HG02588 (cell line): Measurements from ENCODE around the gene PPWD1.
"Not testable (repeated sequence)": the region's sequence is repeated elsewhere in the genome, so short reads cannot be mapped to it uniquely, and the experiment has no call there.

Experiments
- ATAC-seq: cut with Tn5 transposase; IDR thresholded peaks from one replicate; pipeline ENCODE4 v1.9.1; 2021; ENCODE audit warnings: mild to moderate bottlenecking, moderate library complexity; ENCODE audit not compliant: unreplicated experiment

Gene PPWD1

DNA sequence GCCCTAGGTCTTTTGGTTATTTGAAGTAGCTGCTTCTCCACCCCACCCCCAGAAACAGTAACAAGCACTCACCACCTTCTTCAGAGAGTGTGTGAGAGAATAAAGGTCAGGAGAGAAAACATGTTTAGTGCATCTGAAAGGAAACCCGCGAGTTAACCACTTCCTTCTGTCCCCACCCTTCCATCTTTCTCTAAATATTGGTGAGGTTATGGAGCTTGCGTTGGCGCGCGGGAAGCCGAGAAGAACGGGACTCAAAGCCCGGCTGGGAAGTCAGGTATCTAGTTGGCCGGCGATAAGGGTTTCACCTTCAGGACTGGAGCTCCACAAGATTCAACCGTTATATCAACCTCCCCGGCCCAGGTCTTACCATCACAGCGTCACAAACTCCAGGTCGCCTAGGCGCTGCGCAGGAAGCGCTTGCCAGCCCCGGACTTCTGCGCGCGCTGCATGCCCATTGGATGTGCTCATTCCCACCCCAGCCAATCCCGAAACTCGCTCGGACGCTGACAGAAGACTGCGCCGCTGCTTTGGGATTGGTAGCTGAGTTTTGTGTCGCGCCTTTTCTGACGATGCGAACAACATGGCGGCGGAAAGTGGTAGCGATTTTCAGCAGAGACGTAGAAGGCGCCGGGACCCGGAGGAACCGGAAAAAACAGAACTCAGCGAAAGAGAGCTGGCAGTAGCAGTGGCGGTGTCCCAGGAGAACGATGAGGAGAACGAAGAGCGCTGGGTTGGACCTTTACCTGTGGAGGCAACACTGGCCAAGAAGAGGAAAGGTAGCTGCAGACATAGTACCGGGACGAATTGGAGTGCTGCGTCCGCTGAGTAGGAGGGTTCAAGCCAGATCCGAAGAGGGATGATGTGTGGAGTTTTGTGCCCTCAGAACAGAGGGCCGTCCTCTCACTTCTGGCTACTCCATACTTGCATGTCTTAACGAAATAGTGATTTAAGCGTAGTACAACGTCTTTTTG, at the start of gene PPWD1, which contains the start of gene CENPK:
Gene PPWD1, plus strand, starts transcription at position 566 of the 971 bp plus-strand sequence. Its CDS starts 15 bp downstream, at position 581.
Gene CENPK, minus strand, starts transcription at position 438 of the 971 bp plus-strand sequence. CDS start 8,261 bp downstream, outside the sequence.
- ATAC-seq: peak; percentile 100

DNA sequence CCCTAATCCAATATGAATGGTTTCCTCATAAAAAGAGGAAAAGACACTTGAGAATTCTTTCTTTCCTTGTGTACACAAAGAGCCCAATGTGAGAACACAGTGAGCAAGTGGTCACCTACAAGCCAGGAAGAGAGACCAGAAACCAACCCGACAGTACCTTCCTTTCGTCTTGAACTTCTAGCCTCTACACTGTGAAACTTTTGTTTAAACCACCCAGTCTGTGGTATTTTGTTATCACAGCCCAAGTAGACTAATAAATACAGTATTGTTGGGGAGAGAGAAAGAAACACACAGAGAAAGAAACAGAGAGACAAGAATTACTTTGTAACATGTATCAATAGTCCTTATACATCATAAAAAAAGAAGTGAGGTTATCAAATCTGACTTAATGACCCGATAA, 37.4 kb upstream of the PPWD1 start:
- ATAC-seq: no peak

DNA sequence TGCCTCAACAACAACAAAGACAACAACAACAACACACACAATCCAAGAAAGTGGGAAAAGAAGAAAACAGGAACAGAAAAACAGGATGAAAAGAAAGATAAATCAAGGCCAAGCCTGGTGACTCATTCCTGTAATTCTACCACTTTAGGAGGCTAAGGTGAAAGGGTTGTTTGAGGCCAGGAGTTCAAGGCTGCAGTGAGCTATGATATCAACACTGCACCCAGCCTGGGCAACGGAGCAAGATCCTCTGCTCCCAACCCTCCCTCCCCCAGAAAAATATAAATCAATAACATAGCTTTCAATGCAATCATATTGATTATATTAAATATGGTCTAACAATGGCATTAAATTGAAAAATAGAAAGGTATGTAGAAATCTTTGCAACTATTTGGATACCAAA, 32.2 kb upstream of the PPWD1 start:
- no peak for ATAC-seq

DNA sequence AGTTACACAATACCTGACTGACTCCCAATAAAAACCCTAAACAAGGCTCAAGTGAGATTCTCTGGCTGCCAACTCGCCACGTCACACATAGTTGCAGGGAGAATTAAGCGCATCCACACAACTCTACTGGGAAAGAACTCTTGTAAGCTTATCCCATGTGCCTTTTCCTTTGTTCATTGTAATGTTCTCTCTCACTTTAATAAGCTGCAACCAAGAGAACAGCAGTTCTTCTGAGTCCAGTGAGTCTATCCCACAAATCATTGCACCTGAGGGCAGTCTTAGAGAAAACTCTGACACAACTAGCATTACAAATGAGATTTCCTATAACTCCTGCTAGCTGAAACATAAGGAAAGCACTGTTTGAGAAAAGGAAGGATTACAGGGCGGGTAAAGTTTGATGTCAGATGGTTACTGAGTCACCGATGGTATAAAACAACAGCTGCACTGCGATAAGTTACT, 27.5 kb upstream of the PPWD1 start:
- ATAC-seq: no peak

DNA sequence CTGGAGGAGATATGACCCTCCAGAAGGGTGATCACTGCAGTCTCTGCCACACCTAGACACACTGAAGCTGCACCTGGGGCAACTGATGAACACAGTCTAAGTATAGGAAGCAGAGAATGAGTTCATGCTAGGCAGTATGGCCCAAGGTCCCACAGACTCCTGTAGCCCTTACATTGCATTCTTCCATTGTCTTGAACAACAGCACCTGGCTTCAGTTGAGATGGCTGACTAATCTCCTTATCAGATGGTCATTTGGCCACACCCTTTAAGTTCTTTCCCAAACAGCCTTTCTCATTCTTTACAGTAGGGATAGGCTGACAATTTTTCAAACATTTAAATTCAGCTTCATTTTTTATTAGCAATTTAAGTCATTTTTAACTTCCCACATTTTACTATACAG, 23.3 kb upstream of the PPWD1 start:
- no peak for ATAC-seq

DNA sequence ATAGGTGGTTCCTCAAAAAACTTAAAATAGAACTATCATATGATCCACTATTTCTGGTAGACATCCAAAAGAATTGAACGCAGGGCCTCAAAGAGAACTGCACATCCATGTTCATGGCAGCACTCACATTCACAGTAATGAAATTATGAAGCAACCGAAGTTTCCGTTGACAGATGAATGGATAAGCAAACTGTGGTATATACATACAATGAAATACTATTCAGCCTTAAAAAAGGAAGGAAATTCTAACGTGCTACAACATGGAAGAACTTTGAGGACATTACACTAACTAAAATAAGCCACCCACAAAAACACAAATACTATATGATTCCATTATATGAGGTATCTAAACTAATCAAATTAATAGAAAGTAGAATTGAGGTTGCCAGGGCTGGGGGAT, 18.6 kb upstream of the PPWD1 start:
- no peak for ATAC-seq

DNA sequence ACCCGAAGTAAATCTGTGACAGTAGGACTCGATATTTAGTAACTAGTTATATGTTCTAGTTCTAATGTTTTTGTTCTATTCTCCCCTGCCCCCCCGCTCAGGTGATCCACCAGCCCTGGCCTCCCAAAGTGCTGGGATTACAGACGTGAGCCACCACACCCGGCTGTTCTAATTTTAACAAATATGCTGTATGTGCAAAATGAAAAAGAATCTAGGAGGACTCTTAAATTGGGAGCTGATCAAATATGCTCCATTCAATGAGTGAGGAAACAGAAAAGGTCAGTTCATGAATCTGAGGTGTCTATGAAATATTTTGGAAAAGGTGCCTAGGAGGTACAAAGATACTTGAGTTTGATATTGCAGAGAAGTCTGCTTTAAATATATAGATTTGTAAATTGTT, 17.0 kb upstream of the PPWD1 start:
- ATAC-seq: no peak

DNA sequence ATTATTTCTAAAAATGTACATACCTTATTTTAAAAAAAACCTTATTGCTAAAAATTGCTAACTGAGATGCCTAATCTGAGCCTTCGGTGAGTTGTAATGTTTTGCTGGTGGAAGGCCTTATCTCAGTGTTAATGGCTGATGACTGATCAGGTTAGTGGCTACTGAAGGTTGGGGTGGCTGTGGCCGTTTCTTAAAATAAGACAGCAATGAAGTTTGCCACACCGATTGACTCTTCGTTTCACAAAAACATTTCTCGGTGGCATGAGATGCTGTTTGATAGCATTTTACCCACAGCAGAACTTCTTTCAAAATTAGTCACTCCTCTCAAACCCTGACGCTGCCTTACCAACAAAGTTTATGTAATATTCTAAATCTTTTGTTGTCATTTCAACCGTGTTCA, 14.8 kb upstream of the PPWD1 start:
- ATAC-seq: no peak

DNA sequence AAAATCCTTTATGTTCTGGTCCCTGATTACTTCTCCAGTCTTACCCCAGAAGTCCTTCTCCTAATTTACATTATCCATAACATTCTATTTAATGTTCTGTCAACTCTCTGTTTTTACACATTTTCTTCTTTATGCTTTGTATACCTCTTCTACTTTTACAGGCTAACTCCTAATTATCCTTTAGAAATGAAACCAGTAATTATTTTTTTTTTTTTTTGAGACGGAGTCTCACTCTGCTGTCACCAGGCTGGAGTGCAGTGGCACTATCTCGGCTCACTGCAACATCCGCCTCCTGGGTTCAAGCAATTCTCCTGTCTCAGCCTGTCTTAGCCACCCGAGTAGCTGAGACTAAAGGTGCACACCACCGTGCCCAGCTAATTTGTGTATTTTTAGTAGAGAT, 9.2 kb upstream of the PPWD1 start:
- no peak for ATAC-seq

DNA sequence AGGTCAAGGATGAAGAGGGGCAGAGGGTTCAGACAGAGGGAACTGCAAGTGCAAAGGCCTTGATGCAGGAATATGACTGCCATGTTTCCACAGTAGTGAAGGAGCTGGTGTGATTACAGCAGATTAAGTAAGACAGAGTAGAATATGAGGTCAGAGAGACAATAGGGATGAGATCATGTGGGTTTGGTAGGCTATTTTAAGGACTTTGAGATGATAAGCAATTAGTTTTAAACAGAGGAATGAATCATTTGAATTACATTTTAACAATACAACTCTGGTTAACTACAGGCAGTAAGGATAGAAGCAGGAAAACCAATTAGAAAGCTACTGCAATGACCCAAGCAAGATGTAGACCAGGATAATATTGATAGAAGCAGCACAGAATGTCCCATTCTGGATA, 7.8 kb upstream of the PPWD1 start:
- no peak for ATAC-seq

DNA sequence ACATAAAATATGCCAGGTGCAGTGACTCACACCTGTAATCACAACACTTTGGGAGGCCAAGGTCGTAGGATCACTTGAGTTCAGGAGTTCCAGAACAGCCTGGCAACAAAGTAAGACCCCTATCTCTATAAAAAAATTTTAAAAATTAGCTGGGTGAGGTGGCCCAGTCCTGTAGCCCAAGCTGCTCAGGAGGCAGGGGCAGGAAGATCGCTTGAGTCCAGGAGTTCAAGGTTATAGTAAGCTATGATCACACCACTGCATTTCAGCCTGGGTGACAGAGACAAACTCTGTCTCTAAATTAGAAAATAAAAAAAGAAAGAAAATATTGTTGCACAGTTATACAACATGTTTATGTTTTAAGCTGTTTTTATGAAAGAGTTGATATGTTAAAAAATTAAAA, 6.9 kb upstream of the PPWD1 start:
- ATAC-seq: no peak

DNA sequence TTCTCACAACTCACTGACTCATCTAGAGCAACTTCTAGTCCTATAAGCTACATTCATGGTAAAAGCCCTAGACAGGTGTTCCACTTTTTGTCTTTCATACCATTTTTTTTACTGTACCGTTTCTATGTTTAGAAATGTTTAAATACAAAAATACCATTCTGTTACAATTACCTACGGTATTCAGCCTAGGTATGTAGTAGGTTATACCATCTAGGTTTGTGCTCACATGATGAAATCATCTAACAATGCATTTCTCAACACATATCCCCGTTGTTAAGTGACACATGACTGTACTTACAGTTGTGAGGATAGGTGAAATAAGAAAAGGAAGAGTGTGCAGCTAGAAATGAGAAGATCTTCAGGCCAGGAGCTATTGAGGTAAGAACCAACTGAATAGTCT, 6.4 kb upstream of the PPWD1 start:
- ATAC-seq: no peak

DNA sequence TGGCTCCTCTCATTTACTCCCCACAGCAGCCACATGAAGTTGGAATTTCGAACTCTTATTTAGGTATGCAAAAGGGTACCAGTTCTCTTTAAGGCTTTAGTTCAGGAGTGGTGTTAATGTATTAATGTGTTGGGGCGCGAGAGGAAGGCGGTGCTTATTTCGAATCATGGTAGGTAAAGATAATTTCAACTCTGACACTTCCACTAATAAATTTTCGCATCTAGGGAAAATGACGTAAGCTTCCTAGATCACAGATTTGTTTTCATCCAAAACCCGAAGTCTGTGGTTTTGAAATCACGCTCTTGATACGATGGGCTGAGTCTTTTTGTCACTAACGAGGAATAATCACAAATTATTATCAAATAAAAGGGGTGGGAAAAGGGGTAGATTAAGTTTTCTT, 681 bp downstream of the PPWD1 start:
- no peak for ATAC-seq

DNA sequence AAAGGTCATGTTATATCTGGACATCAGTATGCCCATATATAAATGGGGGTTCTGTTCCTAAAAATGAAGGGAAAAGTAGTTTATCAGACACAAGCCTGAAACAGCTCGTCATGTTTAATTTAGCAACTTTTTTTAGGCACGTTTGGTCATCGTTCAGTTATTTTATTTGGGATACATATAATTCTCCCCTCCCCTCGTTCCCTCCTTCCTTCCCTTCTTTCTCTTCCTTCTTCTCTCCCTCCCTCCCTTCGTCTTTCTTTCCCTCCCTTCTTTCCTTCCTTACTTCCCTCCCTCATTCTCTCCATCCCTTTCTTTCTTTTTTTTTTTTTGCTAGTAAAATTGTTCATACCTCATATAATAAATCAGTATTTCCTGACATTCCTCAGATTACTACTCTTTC, 3.4 kb downstream of the PPWD1 start:
- no peak for ATAC-seq

DNA sequence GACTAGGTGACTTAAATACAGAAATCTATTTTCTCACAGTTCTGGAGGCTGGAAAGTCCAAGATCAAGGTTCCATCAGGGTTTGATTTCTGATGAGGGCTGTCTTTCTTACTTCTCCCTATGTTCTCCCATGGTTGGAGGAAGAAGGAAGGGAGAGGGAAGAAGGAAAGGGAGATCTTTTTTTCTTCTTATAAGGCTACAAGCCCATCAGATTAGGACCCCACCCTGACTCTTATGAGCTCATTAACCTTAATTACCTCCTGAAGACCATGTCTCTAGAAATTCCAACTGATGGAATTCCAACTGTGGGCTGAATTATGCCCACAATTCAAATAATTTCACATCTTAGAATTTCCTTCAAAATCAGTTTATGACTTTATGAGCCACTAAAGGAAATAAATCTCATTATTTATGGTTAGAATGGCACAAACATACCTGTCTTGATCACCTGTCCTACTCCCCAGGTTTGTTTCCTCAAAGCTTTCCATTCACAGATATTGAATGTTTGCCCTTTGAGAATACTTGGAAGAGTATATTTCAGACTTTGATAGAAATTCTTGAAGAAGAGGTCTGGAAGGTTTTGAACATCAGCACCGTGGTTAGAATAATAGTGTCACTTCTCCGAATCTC, 7.6 kb downstream of the PPWD1 start:
- ATAC-seq: no peak

DNA sequence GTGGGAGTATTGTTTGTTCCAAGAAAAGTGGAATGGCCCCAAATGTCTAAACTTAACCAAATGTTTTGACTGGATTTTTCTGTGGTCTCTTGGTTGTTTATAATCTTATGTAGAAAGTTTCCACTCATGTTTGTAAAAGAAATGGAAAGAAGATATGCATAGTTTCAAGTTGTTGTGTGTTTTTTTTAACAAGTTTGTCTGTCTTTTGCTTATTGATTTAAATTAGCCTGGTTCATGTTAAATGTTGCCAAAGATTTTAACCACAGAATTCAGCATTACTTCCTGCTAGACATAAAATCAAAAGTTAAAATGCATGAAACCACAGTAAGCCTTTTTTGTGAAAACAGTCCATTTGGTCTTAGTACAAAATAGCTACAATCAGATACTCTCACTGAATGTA, 14.0 kb downstream of the PPWD1 start:
- no peak for ATAC-seq

DNA sequence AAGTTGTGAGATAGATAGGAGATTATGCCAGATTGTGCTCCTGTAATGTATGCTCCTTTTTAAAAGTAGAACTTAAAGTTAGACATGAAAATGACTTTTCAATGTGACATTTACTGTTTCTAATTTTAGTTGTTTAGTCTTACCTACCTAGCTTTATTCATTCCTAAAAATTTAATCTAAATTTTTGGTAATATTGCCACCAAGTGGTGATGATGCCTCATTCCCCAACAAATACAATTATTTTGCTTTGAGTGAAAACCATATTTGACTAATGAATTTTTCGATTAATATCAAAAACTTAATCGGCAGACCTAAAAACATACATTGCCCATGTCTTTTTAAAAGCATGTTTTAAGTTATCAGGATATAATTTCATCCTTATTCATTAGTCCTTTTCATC, 25.6 kb downstream of the PPWD1 start:
- ATAC-seq: no peak

DNA sequence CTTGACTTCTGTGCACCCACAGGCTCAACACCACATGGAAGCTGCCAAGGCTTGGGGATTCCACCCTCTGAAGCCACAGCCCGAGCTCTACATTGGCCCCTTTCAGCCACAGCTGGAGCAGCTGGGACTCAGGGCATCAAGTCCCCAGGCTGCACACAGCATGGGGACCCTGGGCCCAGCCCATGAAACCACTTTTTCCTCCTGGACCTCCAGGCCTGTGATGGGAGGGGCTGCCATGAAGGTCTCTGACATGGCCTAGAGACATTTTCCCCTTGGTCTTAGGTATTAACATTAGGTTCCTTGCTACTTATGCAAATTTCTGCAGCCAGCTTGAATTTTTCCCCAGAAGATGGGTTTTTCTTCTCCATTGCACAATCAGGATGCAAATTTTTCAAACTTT, 38.7 kb downstream of the PPWD1 start:
- ATAC-seq: not testable (repeated sequence)

DNA sequence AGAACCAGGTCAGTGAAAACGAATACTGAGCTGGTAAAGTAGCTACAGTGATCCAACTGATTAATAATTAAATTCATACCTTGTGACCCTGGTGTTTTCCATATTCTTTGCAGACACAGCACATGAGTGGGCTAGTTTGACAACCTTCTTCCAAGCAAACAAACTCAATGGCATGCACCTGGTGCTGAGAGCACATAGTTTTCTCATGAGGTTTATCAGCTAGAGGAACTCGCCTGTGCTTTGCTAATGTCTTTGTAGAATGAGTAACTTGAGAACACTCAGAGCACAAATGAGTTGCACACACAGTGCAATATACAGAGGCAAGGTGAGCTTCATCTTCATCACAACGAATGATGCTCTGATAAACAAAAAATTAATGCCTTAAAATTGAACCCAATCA, 48.4 kb downstream of the PPWD1 start:
- no peak for ATAC-seq

DNA sequence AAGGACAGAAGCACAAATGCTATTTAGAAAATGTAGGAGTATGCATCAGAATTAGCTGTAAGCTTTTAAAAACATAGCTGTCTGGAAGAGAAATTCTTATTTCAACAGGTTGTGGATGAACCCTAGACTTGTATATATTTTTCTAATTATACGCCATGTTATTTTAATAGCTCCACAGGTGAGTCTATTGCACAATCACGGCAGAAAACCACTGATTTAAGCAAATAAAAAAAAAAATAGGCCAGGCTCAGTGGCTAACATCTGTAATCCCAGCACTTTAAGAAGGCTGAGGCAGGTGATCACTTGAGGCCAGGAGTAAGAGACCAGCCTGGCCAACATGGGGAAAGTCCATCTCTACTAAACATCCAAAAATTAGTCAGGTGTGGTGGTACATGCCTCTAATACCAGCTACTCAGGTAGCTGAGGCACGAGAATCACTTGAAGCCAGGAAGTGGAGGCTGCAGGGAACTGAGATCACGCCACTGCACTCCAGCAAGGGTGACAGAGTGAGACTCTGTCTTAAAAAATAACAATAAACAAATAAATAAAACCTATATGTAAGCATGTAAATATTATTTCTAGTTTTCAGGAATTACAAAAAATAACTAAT, 49.3 kb downstream of the PPWD1 start:
- no peak for ATAC-seq

DNA sequence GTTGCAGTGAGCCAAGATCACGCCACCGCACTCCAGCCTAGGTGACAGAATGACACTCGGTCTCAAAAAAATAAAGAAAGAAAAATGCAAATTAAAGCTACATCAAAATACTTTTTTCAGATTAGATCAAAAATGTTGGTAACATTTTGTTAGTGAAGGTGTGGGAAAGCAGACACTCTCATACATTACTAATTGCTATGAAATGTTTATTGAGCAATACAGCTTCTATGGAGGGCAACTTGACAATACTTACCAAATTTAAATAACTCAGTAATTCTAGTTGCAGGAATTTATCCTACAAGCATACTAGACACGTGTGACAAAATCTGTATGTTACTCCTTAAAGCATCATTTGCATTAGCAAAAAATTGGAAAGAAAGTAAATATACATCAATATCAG, 56.9 kb downstream of the PPWD1 start:
- no peak for ATAC-seq

DNA sequence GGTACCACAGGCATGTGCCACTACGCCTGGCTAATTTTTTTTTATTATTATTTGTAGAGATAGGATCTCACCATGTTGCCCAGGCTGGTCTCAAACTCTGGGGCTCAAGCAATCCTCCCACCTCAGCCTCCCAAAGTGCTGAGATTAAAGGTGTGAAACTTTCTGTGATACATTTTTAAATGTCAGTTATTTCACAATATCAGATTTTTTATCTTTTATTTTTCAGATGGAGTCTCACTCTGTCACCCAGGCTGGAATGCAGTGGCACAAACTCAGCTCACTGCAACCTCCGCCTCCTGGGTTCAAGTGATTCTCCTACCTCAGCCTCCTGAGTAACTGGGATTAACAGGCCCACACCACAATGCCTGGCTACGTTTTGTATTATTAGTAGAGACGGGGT, 58.9 kb downstream of the PPWD1 start:
- ATAC-seq: not testable (repeated sequence)
